HepG2 (cell line): ENCODE results near the gene CTDSP1. TPM values are rescaled to one million over a fixed set of nuclear protein-coding genes. Genes with fewer than 3 reads are reported as not detected.

Source experiments
- HDAC2 ChIP-seq: sonication (generic); formaldehyde crosslinking; IDR thresholded peaks from 2 replicates; pipeline ENCODE4 v1.4.0; 2020; ENCODE audit warnings: missing genetic modification reagents
- KDM2A ChIP-seq: sonication (generic); formaldehyde crosslinking; IDR thresholded peaks from 2 replicates; pipeline ENCODE4 v1.4.0; 2020; ENCODE audit warnings: low read depth, missing genetic modification reagents, borderline replicate concordance
- KLF15 ChIP-seq: sonication (generic); formaldehyde crosslinking; IDR thresholded peaks from 2 replicates; pipeline ENCODE4 v1.8.1; 2023; ENCODE audit warnings: borderline replicate concordance, mild to moderate bottlenecking, inconsistent platforms, missing genetic modification reagents, mixed read lengths
- MAFG ChIP-seq: sonication (generic); formaldehyde crosslinking; IDR thresholded peaks from 2 replicates; pipeline ENCODE4 v1.5.1; 2020; ENCODE audit warnings: mild to moderate bottlenecking, missing genetic modification reagents
- NR3C1 ChIP-seq: sonication (generic); formaldehyde crosslinking; IDR thresholded peaks from 2 replicates; pipeline ENCODE4 v1.4.0; 2020; ENCODE audit warnings: missing genetic modification reagents
- PAWR ChIP-seq: sonication (generic); formaldehyde crosslinking; IDR thresholded peaks from 2 replicates; pipeline ENCODE4 v1.4.0; 2020; ENCODE audit warnings: missing genetic modification reagents, mild to moderate bottlenecking, borderline replicate concordance
- RORA ChIP-seq: sonication (generic); formaldehyde crosslinking; IDR thresholded peaks from 2 replicates; pipeline ENCODE4 v1.5.0; 2020; ENCODE audit warnings: mild to moderate bottlenecking, missing genetic modification reagents, moderate library complexity
- SNAPC2 ChIP-seq: sonication (generic); formaldehyde crosslinking; IDR thresholded peaks from 2 replicates; pipeline ENCODE4 v1.8.1; 2022; ENCODE audit warnings: mild to moderate bottlenecking, missing genetic modification reagents
- WIZ ChIP-seq: sonication (generic); formaldehyde crosslinking; IDR thresholded peaks from 2 replicates; pipeline ENCODE4 v1.5.1; 2020; ENCODE audit warnings: mild to moderate bottlenecking, missing genetic modification reagents
- ZMYM3 ChIP-seq: sonication (generic); formaldehyde crosslinking; IDR thresholded peaks from 2 replicates; pipeline ENCODE4 v1.5.1; 2020; ENCODE audit warnings: mild to moderate bottlenecking, missing genetic modification reagents
- ZNF251 ChIP-seq: sonication (generic); formaldehyde crosslinking; IDR thresholded peaks from 2 replicates; pipeline ENCODE4 v1.9.0; 2021; ENCODE audit warnings: mild to moderate bottlenecking, missing genetic modification reagents
- ZNF263 ChIP-seq: sonication (generic); formaldehyde crosslinking; IDR thresholded peaks from 2 replicates; pipeline ENCODE4 v1.4.0; 2020; ENCODE audit warnings: missing genetic modification reagents
- ZNF333 ChIP-seq: sonication (generic); formaldehyde crosslinking; IDR thresholded peaks from 2 replicates; pipeline ENCODE4 v1.4.0; 2020; ENCODE audit warnings: mild to moderate bottlenecking, missing genetic modification reagents, borderline replicate concordance
- ZNF446 ChIP-seq: sonication (generic); formaldehyde crosslinking; IDR thresholded peaks from 2 replicates; pipeline ENCODE4 v1.5.0; 2020; ENCODE audit warnings: mild to moderate bottlenecking, missing genetic modification reagents
- ZNF484 ChIP-seq: sonication (generic); formaldehyde crosslinking; IDR thresholded peaks from 2 replicates; pipeline ENCODE4 v1.5.1; 2020; ENCODE audit warnings: mild to moderate bottlenecking, low read depth, missing genetic modification reagents, borderline replicate concordance
- ZNF564 ChIP-seq: sonication (generic); formaldehyde crosslinking; IDR thresholded peaks from 2 replicates; pipeline ENCODE4 v1.8.1; 2023; ENCODE audit warnings: mild to moderate bottlenecking, missing genetic modification reagents
- ZNF614 ChIP-seq: IDR thresholded peaks from 2 replicates; pipeline ENCODE4 v1.6.1; 2018; ENCODE audit warnings: missing biosample characterization, missing genetic modification reagents, inconsistent platforms, borderline replicate concordance
- ZNF629 ChIP-seq: sonication (generic); formaldehyde crosslinking; conservative IDR thresholded peaks from 2 replicates; pipeline ENCODE4 v1.5.0; 2020; ENCODE audit warnings: missing genetic modification reagents
- polyA plus RNA-seq, 8 experiments: library from polyadenylated mRNA; depleted of rRNA in 3 of 8; stranded (reverse) in 7 of 8; unstranded in 1 of 8; fragments of >200 nt; fragmentation: Illumina TruSeq in 4 of 8; extraction: Trizol in 4 of 8; gene quantifications; 2 replicates each; pipeline versions ENCODE4 v1.2.1 to v1.2.3, GENCODE V29; 2011 to 2016; ENCODE audit warnings: low read depth in 4 of 8, missing spikeins in 1 of 8, mixed read lengths in 1 of 8; ENCODE audit not compliant: insufficient read depth in 1 of 8
- total RNA-seq, 5 experiments: library from RNA; depleted of rRNA; stranded (reverse); fragments of >200 nt; fragmentation: Illumina TruSeq; extraction: Trizol; gene quantifications; 2 replicates each; pipeline ENCODE4 v1.2.3, GENCODE V29; 2016; ENCODE audit warnings: low read depth in 1 of 5
- TF ChIP-seq, protein P1 (sequence below): sonication (generic); formaldehyde crosslinking; IDR thresholded peaks from 2 replicates; pipeline ENCODE4 v1.4.0; 2020; ENCODE audit warnings: missing genetic modification reagents, borderline replicate concordance
- TF ChIP-seq, protein P2 (sequence below): sonication (generic); formaldehyde crosslinking; IDR thresholded peaks from 2 replicates; pipeline ENCODE4 v1.5.0; 2020; ENCODE audit warnings: mild to moderate bottlenecking, missing genetic modification reagents, moderate library complexity
- TF ChIP-seq, protein P3 (sequence below): sonication (generic); formaldehyde crosslinking; IDR thresholded peaks from 2 replicates; pipeline ENCODE4 v1.5.0; 2020; ENCODE audit warnings: missing genetic modification reagents

Gene CTDSP1
- total and polyA plus RNA-seq, 2 of the 13 experiments (the other 11 are each of a cell fraction or from before 2014, with no cell fraction given), result 91.0 to 268 TPM

DNA sequence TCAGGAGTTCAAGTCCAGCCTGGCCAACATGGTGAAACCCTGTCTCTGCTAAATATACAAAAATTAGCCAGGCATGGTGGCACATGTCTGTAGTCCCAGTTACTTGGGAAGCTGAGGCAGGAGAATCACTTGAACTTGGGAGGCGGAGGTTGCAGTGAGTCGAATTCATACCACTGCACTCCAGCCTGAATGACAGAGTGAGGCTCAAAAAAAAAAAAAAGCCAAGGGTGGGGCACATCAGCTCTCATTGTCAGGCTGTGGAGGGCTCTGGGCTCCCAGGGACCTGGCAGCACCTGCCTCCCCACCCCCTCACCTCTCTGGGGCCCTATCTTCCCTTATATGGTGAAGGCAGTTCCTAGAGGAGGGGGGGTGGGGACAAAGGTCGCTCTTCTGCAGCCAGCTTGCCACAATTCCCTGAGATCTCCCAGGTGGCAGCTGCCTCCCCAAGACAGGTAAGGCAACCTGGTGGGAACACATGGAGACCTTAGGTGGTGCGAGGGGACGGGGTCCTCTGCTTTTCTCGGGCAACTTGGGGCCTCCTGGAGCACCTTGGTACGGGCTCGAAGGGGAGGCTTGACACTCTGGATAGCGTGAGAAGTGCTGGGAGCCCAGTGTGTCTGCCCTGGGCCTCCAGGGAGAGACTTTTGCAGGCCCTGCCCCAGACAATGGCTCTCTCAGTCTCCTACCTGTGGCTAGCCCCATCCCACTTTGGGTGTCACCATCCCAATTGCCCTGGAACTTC is 19.2 kb downstream of the CTDSP1 start, which contains the start of gene VIL1 (continued):
- TF ChIP-seq ZNF333 (0 out of 2 replicates have a peak, but pooled peaks have one; percentile 43), ZNF263 (CRISPR knock-in tag) (no peak; the same call in 1 of the 2 replicates), ZMYM3 (CRISPR knock-in tag) (no peak), WIZ (CRISPR knock-in tag) (no peak), KDM2A (CRISPR knock-in tag) (peak; percentile 51; the same call in 1 of the 2 replicates), MAFG (CRISPR knock-in tag) (no peak), ZNF629 (CRISPR knock-in tag) (0 out of 2 replicates have a peak, but pooled peaks have one; percentile 7), ZNF484 (CRISPR knock-in tag) (no peak), HDAC2 (peak; percentile 82), PAWR (CRISPR knock-in tag) (no peak), NR3C1 (CRISPR knock-in tag) (no peak), ZNF614 (CRISPR knock-in tag) (peak; percentile 70), ZNF446 (CRISPR knock-in tag) (no peak), ZNF251 (no peak), KLF15 (CRISPR knock-in tag) (0 out of 2 replicates have a peak, but pooled peaks have one; percentile 20), SNAPC2 (CRISPR knock-in tag) (no peak), ZNF564 (CRISPR knock-in tag) (peak; percentile 63; the same call in 1 of the 2 replicates), RORA (CRISPR knock-in tag) (no peak)
- TF ChIP-seq, protein P1, sequence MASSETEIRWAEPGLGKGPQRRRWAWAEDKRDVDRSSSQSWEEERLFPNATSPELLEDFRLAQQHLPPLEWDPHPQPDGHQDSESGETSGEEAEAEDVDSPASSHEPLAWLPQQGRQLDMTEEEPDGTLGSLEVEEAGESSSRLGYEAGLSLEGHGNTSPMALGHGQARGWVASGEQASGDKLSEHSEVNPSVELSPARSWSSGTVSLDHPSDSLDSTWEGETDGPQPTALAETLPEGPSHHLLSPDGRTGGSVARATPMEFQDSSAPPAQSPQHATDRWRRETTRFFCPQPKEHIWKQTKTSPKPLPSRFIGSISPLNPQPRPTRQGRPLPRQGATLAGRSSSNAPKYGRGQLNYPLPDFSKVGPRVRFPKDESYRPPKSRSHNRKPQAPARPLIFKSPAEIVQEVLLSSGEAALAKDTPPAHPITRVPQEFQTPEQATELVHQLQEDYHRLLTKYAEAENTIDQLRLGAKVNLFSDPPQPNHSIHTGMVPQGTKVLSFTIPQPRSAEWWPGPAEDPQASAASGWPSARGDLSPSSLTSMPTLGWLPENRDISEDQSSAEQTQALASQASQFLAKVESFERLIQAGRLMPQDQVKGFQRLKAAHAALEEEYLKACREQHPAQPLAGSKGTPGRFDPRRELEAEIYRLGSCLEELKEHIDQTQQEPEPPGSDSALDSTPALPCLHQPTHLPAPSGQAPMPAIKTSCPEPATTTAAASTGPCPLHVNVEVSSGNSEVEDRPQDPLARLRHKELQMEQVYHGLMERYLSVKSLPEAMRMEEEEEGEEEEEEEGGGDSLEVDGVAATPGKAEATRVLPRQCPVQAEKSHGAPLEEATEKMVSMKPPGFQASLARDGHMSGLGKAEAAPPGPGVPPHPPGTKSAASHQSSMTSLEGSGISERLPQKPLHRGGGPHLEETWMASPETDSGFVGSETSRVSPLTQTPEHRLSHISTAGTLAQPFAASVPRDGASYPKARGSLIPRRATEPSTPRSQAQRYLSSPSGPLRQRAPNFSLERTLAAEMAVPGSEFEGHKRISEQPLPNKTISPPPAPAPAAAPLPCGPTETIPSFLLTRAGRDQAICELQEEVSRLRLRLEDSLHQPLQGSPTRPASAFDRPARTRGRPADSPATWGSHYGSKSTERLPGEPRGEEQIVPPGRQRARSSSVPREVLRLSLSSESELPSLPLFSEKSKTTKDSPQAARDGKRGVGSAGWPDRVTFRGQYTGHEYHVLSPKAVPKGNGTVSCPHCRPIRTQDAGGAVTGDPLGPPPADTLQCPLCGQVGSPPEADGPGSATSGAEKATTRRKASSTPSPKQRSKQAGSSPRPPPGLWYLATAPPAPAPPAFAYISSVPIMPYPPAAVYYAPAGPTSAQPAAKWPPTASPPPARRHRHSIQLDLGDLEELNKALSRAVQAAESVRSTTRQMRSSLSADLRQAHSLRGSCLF, result no peak
- TF ChIP-seq, protein P2, sequence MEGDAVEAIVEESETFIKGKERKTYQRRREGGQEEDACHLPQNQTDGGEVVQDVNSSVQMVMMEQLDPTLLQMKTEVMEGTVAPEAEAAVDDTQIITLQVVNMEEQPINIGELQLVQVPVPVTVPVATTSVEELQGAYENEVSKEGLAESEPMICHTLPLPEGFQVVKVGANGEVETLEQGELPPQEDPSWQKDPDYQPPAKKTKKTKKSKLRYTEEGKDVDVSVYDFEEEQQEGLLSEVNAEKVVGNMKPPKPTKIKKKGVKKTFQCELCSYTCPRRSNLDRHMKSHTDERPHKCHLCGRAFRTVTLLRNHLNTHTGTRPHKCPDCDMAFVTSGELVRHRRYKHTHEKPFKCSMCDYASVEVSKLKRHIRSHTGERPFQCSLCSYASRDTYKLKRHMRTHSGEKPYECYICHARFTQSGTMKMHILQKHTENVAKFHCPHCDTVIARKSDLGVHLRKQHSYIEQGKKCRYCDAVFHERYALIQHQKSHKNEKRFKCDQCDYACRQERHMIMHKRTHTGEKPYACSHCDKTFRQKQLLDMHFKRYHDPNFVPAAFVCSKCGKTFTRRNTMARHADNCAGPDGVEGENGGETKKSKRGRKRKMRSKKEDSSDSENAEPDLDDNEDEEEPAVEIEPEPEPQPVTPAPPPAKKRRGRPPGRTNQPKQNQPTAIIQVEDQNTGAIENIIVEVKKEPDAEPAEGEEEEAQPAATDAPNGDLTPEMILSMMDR (CRISPR knock-in tag), result peak; percentile 15; the same call in 1 of the 2 replicates
- TF ChIP-seq, protein P3, sequence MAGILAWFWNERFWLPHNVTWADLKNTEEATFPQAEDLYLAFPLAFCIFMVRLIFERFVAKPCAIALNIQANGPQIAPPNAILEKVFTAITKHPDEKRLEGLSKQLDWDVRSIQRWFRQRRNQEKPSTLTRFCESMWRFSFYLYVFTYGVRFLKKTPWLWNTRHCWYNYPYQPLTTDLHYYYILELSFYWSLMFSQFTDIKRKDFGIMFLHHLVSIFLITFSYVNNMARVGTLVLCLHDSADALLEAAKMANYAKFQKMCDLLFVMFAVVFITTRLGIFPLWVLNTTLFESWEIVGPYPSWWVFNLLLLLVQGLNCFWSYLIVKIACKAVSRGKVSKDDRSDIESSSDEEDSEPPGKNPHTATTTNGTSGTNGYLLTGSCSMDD (CRISPR knock-in tag), result no peak
